HEK293 (cell line): ENCODE measurements around the gene TRIM7.
A peak's percentile ranks its signal among the peaks of the same experiment; 100 is the strongest.

ENCODE experiments used
- CTCF ChIA-PET: fragments of 350-600 bp; formaldehyde crosslinking; extraction: SDS; loops from one replicate; lab custom pipeline; 2021; ENCODE audit warnings: antibody characterized with exemption; lab: Yijun Ruan, JAX
- POLR2A ChIA-PET: fragments of 300-600 bp; formaldehyde crosslinking; extraction: SDS; loops from one replicate; lab custom pipeline; 2020; ENCODE audit warnings: antibody characterized with exemption, inconsistent platforms; lab: Yijun Ruan, JAX
- H3K27ac ChIP-seq: fragments of 200-500 bp; sonication (Bioruptor generic); 2 replicates; pipeline ENCODE4 v1.5.1; 2014; ENCODE audit warnings: low read depth, low read length, control low read depth, inconsistent platforms; ENCODE audit errors: extremely low read depth
- H3K36me3 ChIP-seq, 2 experiments: fragments of 200-500 bp in 1 of 2; sonication (Bioruptor generic) in 1 of 2; 1 replicate in 1 of 2; 2 replicates in 1 of 2; pipeline ENCODE4 v1.5.1; 2014 to 2017; ENCODE audit warnings: inconsistent platforms in 2 of 2, low read length in 2 of 2; ENCODE audit not compliant: control insufficient read depth in 2 of 2, insufficient read depth in 1 of 2
- H3K4me1 ChIP-seq: fragments of 200-500 bp; sonication (Bioruptor generic); 2 replicates; pipeline ENCODE4 v1.5.1; 2014; ENCODE audit warnings: mild to moderate bottlenecking, low read length, inconsistent platforms; ENCODE audit not compliant: control insufficient read depth, insufficient read depth
- H3K4me3 ChIP-seq: 2 replicates; pipeline ENCODE4 v1.5.1; 2011; ENCODE audit warnings: low read depth, mild to moderate bottlenecking, control low read depth, low read length, moderate library complexity
- H3K9me3 ChIP-seq: fragments of 200-500 bp; sonication (Bioruptor generic); 2 replicates; pipeline ENCODE4 v1.5.1; 2014; ENCODE audit warnings: low read depth, low read length, inconsistent platforms; ENCODE audit not compliant: control insufficient read depth, insufficient read depth
- BCL11B ChIP-seq: fragments of 450-650 bp; formaldehyde crosslinking; IDR thresholded peaks from 2 replicates; pipeline ENCODE4 v1.5.1; 2016; ENCODE audit warnings: low read depth, missing biosample characterization, missing genetic modification characterization
- GLI4 ChIP-seq: fragments of 450-650 bp; formaldehyde crosslinking; IDR thresholded peaks from 2 replicates; pipeline ENCODE4 v1.5.1; 2016; ENCODE audit warnings: missing biosample characterization, missing genetic modification characterization
- KLF10 ChIP-seq: fragments of 450-650 bp; IDR thresholded peaks from 2 replicates; pipeline ENCODE4 v1.5.1; 2018; ENCODE audit warnings: missing biosample characterization, mild to moderate bottlenecking, missing genetic modification characterization
- PRDM6 ChIP-seq: fragments of 450-650 bp; formaldehyde crosslinking; IDR thresholded peaks from 2 replicates; pipeline ENCODE4 v1.5.1; 2017; ENCODE audit warnings: missing biosample characterization, missing genetic modification characterization
- ZBTB17 ChIP-seq: fragments of 450-650 bp; formaldehyde crosslinking; IDR thresholded peaks from 2 replicates; pipeline ENCODE4 v1.5.1; 2016; ENCODE audit warnings: missing biosample characterization, missing genetic modification characterization
- ZBTB20 ChIP-seq: fragments of 450-650 bp; formaldehyde crosslinking; IDR thresholded peaks from 2 replicates; pipeline ENCODE4 v1.5.1; 2016; ENCODE audit warnings: missing biosample characterization, missing genetic modification characterization
- ZBTB26 ChIP-seq: fragments of 450-650 bp; formaldehyde crosslinking; optimal IDR thresholded peaks from 2 replicates; pipeline ENCODE3; 2016; ENCODE audit warnings: missing biosample characterization, mild to moderate bottlenecking, missing genetic modification characterization
- ZBTB48 ChIP-seq: fragments of 450-650 bp; formaldehyde crosslinking; IDR thresholded peaks from 2 replicates; pipeline ENCODE4 v1.5.1; 2016; ENCODE audit warnings: missing biosample characterization, missing genetic modification characterization
- ZIC2 ChIP-seq: fragments of 450-650 bp; formaldehyde crosslinking; IDR thresholded peaks from 2 replicates; pipeline ENCODE4 v1.5.1; 2016; ENCODE audit warnings: missing biosample characterization, missing genetic modification characterization
- ZNF16 ChIP-seq: fragments of 450-650 bp; formaldehyde crosslinking; IDR thresholded peaks from 2 replicates; pipeline ENCODE4 v1.5.1; 2016; ENCODE audit warnings: low read depth, missing biosample characterization, missing genetic modification characterization
- ZNF23 ChIP-seq: fragments of 450-650 bp; formaldehyde crosslinking; IDR thresholded peaks from 2 replicates; pipeline ENCODE4 v1.5.1; 2016; ENCODE audit warnings: missing biosample characterization, missing genetic modification characterization, borderline replicate concordance
- ZNF335 ChIP-seq: fragments of 450-650 bp; formaldehyde crosslinking; conservative IDR thresholded peaks from 2 replicates; pipeline ENCODE4 v1.5.1; 2016; ENCODE audit warnings: missing biosample characterization, missing genetic modification characterization
- ZNF394 ChIP-seq: fragments of 450-650 bp; formaldehyde crosslinking; IDR thresholded peaks from 2 replicates; pipeline ENCODE4 v1.5.1; 2016; ENCODE audit warnings: missing biosample characterization, missing genetic modification characterization, mild to moderate bottlenecking, moderate library complexity, borderline replicate concordance
- ZNF529 ChIP-seq: fragments of 450-650 bp; formaldehyde crosslinking; IDR thresholded peaks from 2 replicates; pipeline ENCODE4 v1.5.1; 2017; ENCODE audit warnings: missing genetic modification characterization, missing biosample characterization; ENCODE audit not compliant: insufficient replicate concordance
- ZNF580 ChIP-seq: fragments of 450-650 bp; formaldehyde crosslinking; IDR thresholded peaks from 2 replicates; pipeline ENCODE4 v1.5.1; 2016; ENCODE audit warnings: missing biosample characterization, missing genetic modification characterization
- ZNF670 ChIP-seq: fragments of 450-650 bp; formaldehyde crosslinking; IDR thresholded peaks from 2 replicates; pipeline ENCODE4 v1.5.1; 2016; ENCODE audit warnings: missing biosample characterization, missing genetic modification characterization, low read depth
- ZNF707 ChIP-seq: fragments of 450-650 bp; formaldehyde crosslinking; IDR thresholded peaks from 2 replicates; pipeline ENCODE4 v1.5.1; 2016; ENCODE audit warnings: missing biosample characterization, missing genetic modification characterization
- ZSCAN18 ChIP-seq: fragments of 450-650 bp; formaldehyde crosslinking; IDR thresholded peaks from 2 replicates; pipeline ENCODE4 v1.5.1; 2016; ENCODE audit warnings: missing biosample characterization, missing genetic modification characterization
- ZSCAN30 ChIP-seq: fragments of 450-650 bp; IDR thresholded peaks from 2 replicates; pipeline ENCODE4 v1.5.1; 2018; ENCODE audit warnings: missing biosample characterization, mild to moderate bottlenecking, missing genetic modification characterization, moderate library complexity

The TRIM7 gene

GRCh38 chr5:181189962-181190710 is 14.9 kb downstream of the TRIM7 start (continued):
- peak; percentile 21; the same call in 1 of the 2 replicates for TF ChIP-seq ZBTB48
- TF ChIP-seq GLI4 (tag by site-specific recombination): no peak
- no peak for TF ChIP-seq ZNF580 (tag by site-specific recombination)
- TF ChIP-seq ZNF670 (tag by site-specific recombination): no peak
- no peak for TF ChIP-seq ZNF23 (tag by site-specific recombination)
- TF ChIP-seq ZNF707 (tag by site-specific recombination): no peak
- TF ChIP-seq ZNF529 (tag by site-specific recombination): no peak

- peak overlapping the region; percentile 53 for H3K4me3 ChIP-seq
- H3K36me3 ChIP-seq: no peaks in the 10 kb centered on the region
- H3K27ac ChIP-seq: no peak overlapping the region; the same call in 1 of the 2 replicates
- TF ChIP-seq ZSCAN30 (tag by site-specific recombination) (0 out of 2 replicates have a peak, but pooled peaks have one; percentile 20), ZBTB26 (tag by site-specific recombination) (peak; percentile 87), ZNF394 (tag by site-specific recombination) (peak; percentile 72; the same call in 1 of the 2 replicates), ZBTB17 (tag by site-specific recombination) (peak; percentile 84), ZNF16 (tag by site-specific recombination) (no peak), ZBTB20 (tag by site-specific recombination) (peak; percentile 33; the same call in 1 of the 2 replicates), KLF10 (tag by site-specific recombination) (0 out of 2 replicates have a peak, but pooled peaks have one; percentile 16), ZNF707 (tag by site-specific recombination) (no peak), BCL11B (peak; percentile 10; the same call in 1 of the 2 replicates), ZSCAN18 (no peak), ZNF335 (tag by site-specific recombination) (peak; percentile 65), PRDM6 (tag by site-specific recombination) (peak; percentile 49), ZIC2 (tag by site-specific recombination) (peak; percentile 27; the same call in 1 of the 2 replicates)
- TF ChIP-seq, all 188 proteins: peak for 10
- Histone ChIP-seq H3K9me3 (no peaks in the 10 kb centered on the region), H3K4me1 (no peaks in the 10 kb centered on the region)
- ChIA-PET POLR2A (interaction anchor here (0.9 to 6.8 kb wide), 7 partner anchors 16 to 71 kb away, joined by 4 to 86 read pairs (median 5); partner anchors contain the start of genes RACK1, TRIM41, TRIM52 and TRIM7), CTCF (interaction anchor here (0.6 to 4.1 kb wide), 6 partner anchors 14 to 62 kb away, joined by 3 to 27 read pairs (median 4); partner anchors contain the start of gene TRIM7)
Observed at GRCh38 chr5:181189363-181189961, 15.5 kb downstream of the TRIM7 start.
